Naive thymus-derived CD4-positive, alpha-beta T cell (primary cell): ENCODE results near the gene CNTN4. TPM values are rescaled to one million over a fixed set of nuclear protein-coding genes. Genes with fewer than 3 reads are reported as not detected.

Experiments used
- ATAC-seq: fragments of 150-1000 bp; cut with Tn5 transposase; 2 replicates; pipeline ENCODE4 v1.10.0; 2021; ENCODE audit warnings: mild to moderate bottlenecking, moderate library complexity
- CTCF ChIA-PET: fragments of 350-600 bp; sonication (Branson Sonifier 250); formaldehyde crosslinking; loops from one replicate; lab custom pipeline; 2021; ENCODE audit warnings: antibody characterized with exemption; lab: Charles Lee
- POLR2A ChIA-PET: fragments of 350-600 bp; sonication (Branson Sonifier 250); formaldehyde crosslinking; loops from one replicate; lab custom pipeline; 2021; ENCODE audit warnings: antibody characterized with exemption, inconsistent platforms; lab: Charles Lee
- DNase-seq, 9 donors: peaks; one replicate each; pipeline versions ENCODE4 v3.0.0 to v3.0.0-alpha.2; 2020 to 2022; ENCODE audit warnings: mixed read lengths in 1 of 9
- H3K27ac ChIP-seq: one replicate; pipeline ENCODE4 v1.7.0; 2013; ENCODE audit warnings: mild to moderate bottlenecking, low read depth, low read length, moderate library complexity
- H3K27me3 ChIP-seq, 2 donors: one replicate each; pipeline ENCODE4 v1.7.0; 2013; ENCODE audit warnings: low read length in 2 of 2, mild to moderate bottlenecking in 2 of 2, moderate library complexity in 2 of 2; ENCODE audit not compliant: control insufficient read depth in 2 of 2, insufficient read depth in 2 of 2
- H3K36me3 ChIP-seq, 3 experiments: 1 replicate in 2 of 3; 2 replicates in 1 of 3; pipeline ENCODE4 v1.7.0; 2013; ENCODE audit warnings: low read length in 3 of 3, mild to moderate bottlenecking in 3 of 3, moderate library complexity in 1 of 3; ENCODE audit not compliant: insufficient read depth in 3 of 3, control insufficient read depth in 2 of 3
- H3K4me1 ChIP-seq, 2 donors: one replicate each; pipeline ENCODE4 v1.7.0; 2013; ENCODE audit warnings: low read length in 2 of 2, mild to moderate bottlenecking in 2 of 2, moderate library complexity in 1 of 2; ENCODE audit not compliant: control insufficient read depth in 2 of 2, insufficient read depth in 2 of 2
- H3K4me3 ChIP-seq: 2 replicates; pipeline ENCODE4 v1.7.0; 2013; ENCODE audit warnings: mild to moderate bottlenecking, low read length
- H3K9me3 ChIP-seq, 3 experiments: 1 replicate in 2 of 3; 2 replicates in 1 of 3; pipeline ENCODE4 v1.7.0; 2013; ENCODE audit warnings: low read length in 3 of 3; ENCODE audit not compliant: control insufficient read depth in 2 of 3
- H3K27ac Mint-ChIP-seq, 9 donors: one replicate each; pipeline ENCODE4 v1.8.0; 2020 to 2022; ENCODE audit warnings: mixed read lengths in 9 of 9, mild to moderate bottlenecking in 8 of 9, moderate library complexity in 5 of 9, inconsistent platforms in 2 of 9
- H3K27me3 Mint-ChIP-seq, 5 donors: one replicate each; pipeline ENCODE4 v1.8.0; 2021 to 2022; ENCODE audit warnings: mixed read lengths in 5 of 5, mild to moderate bottlenecking in 1 of 5
- H3K36me3 Mint-ChIP-seq, 5 donors: one replicate each; pipeline ENCODE4 v1.8.0; 2020 to 2022; ENCODE audit warnings: mixed read lengths in 5 of 5, mild to moderate bottlenecking in 3 of 5, inconsistent platforms in 1 of 5
- H3K4me1 Mint-ChIP-seq, 7 donors: one replicate each; pipeline ENCODE4 v1.8.0; 2020 to 2022; ENCODE audit warnings: mixed read lengths in 7 of 7, mild to moderate bottlenecking in 3 of 7, inconsistent platforms in 1 of 7
- H3K4me3 Mint-ChIP-seq, 10 donors: one replicate each; pipeline ENCODE4 v1.8.0; 2020 to 2022; ENCODE audit warnings: mild to moderate bottlenecking in 10 of 10, mixed read lengths in 10 of 10, moderate library complexity in 6 of 10, inconsistent platforms in 2 of 10
- H3K9me3 Mint-ChIP-seq, 11 donors: one replicate each; pipeline ENCODE4 v1.8.0; 2020 to 2022; ENCODE audit warnings: mixed read lengths in 11 of 11, mild to moderate bottlenecking in 4 of 11, inconsistent platforms in 1 of 11, moderate library complexity in 1 of 11
- intact Hi-C, 2 donors: fragments of 100-400 bp; cut with micrococcal nuclease; formaldehyde crosslinking; loops; one replicate each; pipeline ENCODE4 v1.15.1; 2023
- polyA plus RNA-seq, 2 donors: library from polyadenylated mRNA; unstranded; fragments of 300-500 nt; fragmentation: Illumina TruSeq; gene quantifications; one replicate each; pipeline ENCODE4 v1.2.3, GENCODE V29; 2021
- total RNA-seq, 6 experiments: library from RNA in 5 of 6; stranded (reverse) in 5 of 6; gene quantifications; 1 replicate in 5 of 6; 2 replicates in 1 of 6; pipeline ENCODE4 v1.2.3 and lab custom pipeline; 2021 to 2026

The CNTN4 gene
- total and polyA plus RNA-seq, 7 experiments from 2014 or later: not detected

DNA sequence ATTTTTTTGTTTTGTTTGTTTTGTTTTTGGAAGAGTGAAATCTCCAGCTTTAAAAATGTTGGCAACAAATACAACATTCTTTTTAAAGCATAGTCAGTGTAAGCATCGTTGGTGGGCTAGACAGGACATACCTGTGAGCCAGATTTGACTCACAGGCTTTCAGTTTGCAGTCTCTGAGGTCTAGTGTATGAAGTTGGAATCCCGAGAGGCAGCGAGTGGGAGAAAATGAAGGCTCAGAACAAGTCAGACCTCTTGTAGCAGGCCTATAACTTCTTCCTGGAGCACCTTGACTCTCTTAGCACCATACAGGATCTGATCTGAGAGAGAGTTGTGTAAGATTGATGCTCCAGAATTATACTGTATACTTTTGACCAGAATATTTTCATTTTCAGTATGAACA is 60.2 kb downstream of the CNTN4 start:
- intact Hi-C loops: no loop called here
- Histone ChIP-seq H3K27ac (no peak overlapping the region), H3K27me3 (no peaks in the 10 kb centered on the region), H3K36me3 (no peaks in the 10 kb centered on the region), H3K4me3 (no peak overlapping the region), H3K9me3 (no peaks in the 10 kb centered on the region), H3K4me1 (no peaks in the 10 kb centered on the region)
- peaks cover 0 to 5% (median 1%) of the 10 kb centered on the region in 11 donors for H3K9me3 Mint-ChIP-seq
- no peak for ATAC-seq
- H3K4me3 Mint-ChIP-seq: no peak overlapping the region
- H3K27me3 Mint-ChIP-seq: peaks cover 0 to 5% (median 0%) of the 10 kb centered on the region in 5 donors
- POLR2A ChIA-PET: no interaction called here
- CTCF ChIA-PET: no interaction called here
- no peak for DNase-seq
- H3K4me1 Mint-ChIP-seq: peaks cover 0 to 1% (median 0%) of the 10 kb centered on the region in 7 donors
- H3K36me3 Mint-ChIP-seq: no peaks in the 10 kb centered on the region
- no peak overlapping the region for H3K27ac Mint-ChIP-seq

DNA sequence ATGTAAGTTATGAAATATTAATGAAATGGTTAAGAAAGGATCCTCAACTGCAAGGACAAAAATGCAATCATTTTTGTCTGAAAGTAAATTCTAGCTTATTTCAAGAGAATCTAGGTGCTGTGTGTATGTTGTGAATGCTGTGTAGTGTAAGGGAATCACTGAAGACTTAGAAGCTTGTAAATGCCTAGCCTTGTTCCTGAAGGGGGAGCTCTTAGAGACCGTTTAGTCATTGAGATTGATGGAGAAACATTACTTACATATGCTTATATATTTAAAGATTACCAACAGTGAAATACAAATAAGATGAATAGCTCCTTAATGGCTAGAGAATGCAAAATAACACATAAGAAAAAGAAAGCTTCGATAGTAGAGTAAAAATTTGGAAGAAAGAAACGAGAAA is 67.9 kb downstream of the CNTN4 start:
- ChIA-PET POLR2A (no interaction called here), CTCF (no interaction called here)
- Mint-ChIP-seq H3K4me3 (no peak overlapping the region), H3K27me3 (peaks cover 0 to 4% (median 0%) of the 10 kb centered on the region in 5 donors), H3K27ac (no peak overlapping the region), H3K9me3 (peaks cover 0 to 4% (median 0%) of the 10 kb centered on the region in 11 donors), H3K36me3 (no peaks in the 10 kb centered on the region), H3K4me1 (peaks cover 0 to 1% (median 0%) of the 10 kb centered on the region in 7 donors)
- Histone ChIP-seq H3K9me3 (no peaks in the 10 kb centered on the region), H3K4me3 (no peak overlapping the region), H3K27me3 (no peaks in the 10 kb centered on the region), H3K36me3 (no peaks in the 10 kb centered on the region), H3K4me1 (no peaks in the 10 kb centered on the region), H3K27ac (no peak overlapping the region)
- intact Hi-C loops: no loop called here
- no peak for DNase-seq
- ATAC-seq: no peak

DNA sequence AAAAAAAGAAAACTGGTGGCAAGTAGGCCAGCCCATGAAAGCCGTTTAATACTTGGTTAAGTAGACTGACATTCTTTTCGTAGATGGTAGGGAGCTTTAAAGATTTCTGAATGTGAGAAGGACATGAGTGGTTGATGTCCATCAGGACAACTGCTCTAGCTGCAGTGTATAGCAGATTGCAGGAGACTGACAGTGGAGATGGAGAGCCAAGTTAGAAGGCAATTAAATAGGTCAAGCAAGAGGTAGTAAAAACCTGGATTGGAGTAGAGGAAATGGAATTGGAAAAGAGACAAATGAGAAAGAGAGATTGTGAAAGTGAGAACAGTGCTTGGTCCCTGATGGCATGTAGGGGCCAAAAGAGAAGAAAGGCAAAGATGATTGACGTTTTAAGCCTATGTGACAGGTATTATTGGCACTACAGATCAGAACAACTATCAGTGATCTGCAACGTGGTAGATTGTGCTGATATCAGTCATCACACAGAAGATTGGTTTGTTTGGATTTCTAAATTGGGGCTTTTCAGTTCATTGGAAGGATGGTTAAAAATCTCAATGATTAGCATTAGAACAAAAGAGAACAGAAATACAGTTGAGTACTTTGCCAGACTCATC is 74.0 kb downstream of the CNTN4 start:
- Mint-ChIP-seq H3K9me3 (peaks cover 0 to 20% (median 5%) of the 10 kb centered on the region in 11 donors), H3K36me3 (no peaks in the 10 kb centered on the region), H3K27ac (no peak overlapping the region), H3K4me3 (no peak overlapping the region), H3K4me1 (peaks cover 0 to 1% (median 0%) of the 10 kb centered on the region in 7 donors), H3K27me3 (no peaks in the 10 kb centered on the region)
- Histone ChIP-seq H3K36me3 (no peaks in the 10 kb centered on the region), H3K4me1 (no peaks in the 10 kb centered on the region), H3K9me3 (peaks cover 0 to 5% (median 0%) of the 10 kb centered on the region in 3 experiments), H3K27me3 (no peaks in the 10 kb centered on the region), H3K27ac (no peak overlapping the region), H3K4me3 (no peak overlapping the region)
- ATAC-seq: no peak
- no peak for DNase-seq
- intact Hi-C loops: no loop called here
- ChIA-PET CTCF (interaction anchor here (0.6 kb wide), 1 partner anchor 1840 kb away, joined by 3 read pairs; no protein-coding TSS in a partner anchor), POLR2A (no interaction called here)

- POLR2A ChIA-PET: no interaction called here
- H3K4me1 Mint-ChIP-seq: no peaks in the 10 kb centered on the region
- Histone ChIP-seq H3K27me3 (no peaks in the 10 kb centered on the region), H3K4me3 (no peak overlapping the region), H3K27ac (no peak overlapping the region), H3K9me3 (no peaks in the 10 kb centered on the region), H3K4me1 (no peaks in the 10 kb centered on the region), H3K36me3 (no peaks in the 10 kb centered on the region)
- H3K27me3 Mint-ChIP-seq: no peaks in the 10 kb centered on the region
- H3K4me3 Mint-ChIP-seq: no peak overlapping the region
- H3K9me3 Mint-ChIP-seq: peaks cover 0 to 5% (median 0%) of the 10 kb centered on the region in 11 donors
- intact Hi-C loops: no loop called here
- H3K27ac Mint-ChIP-seq: no peak overlapping the region
- ATAC-seq (no peak), DNase-seq (no peak)
- no peaks in the 10 kb centered on the region for H3K36me3 Mint-ChIP-seq
- CTCF ChIA-PET: no interaction called here
Observed at GRCh38 chr3:2180634-2181033, 82.0 kb downstream of the CNTN4 start.

DNA sequence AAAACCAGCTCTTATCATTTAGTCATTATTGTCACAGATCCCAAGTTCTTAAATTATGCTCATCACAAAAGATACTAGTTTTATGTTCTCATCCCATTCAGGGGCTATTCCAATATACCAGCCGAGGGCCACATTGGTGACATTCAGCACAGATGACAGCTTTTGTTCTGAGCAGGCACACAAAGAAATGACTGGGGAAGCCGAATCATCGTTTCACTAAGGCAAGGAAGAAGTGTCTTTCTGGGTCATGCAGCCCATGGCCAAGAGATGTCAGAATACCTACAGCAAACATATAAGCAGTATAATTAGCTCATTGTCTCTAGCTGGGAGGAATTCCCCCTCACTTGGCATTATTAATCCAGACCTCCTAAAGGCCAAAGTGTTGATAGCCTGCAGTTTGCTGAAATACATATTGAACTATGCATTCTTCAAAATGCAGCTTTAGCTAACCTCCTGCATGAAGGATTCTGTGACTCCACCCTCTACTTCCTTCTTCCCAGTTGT is 100.2 kb downstream of the CNTN4 start:
- CTCF ChIA-PET: no interaction called here
- H3K27me3 Mint-ChIP-seq: no peaks in the 10 kb centered on the region
- peaks cover 0 to 4% (median 0%) of the 10 kb centered on the region in 11 donors for H3K9me3 Mint-ChIP-seq
- H3K27ac Mint-ChIP-seq: no peak overlapping the region
- Histone ChIP-seq H3K9me3 (no peaks in the 10 kb centered on the region), H3K36me3 (no peaks in the 10 kb centered on the region), H3K27me3 (no peaks in the 10 kb centered on the region), H3K27ac (no peak overlapping the region), H3K4me1 (no peaks in the 10 kb centered on the region), H3K4me3 (no peak overlapping the region)
- ATAC-seq: no peak
- intact Hi-C loops: no loop called here
- no peaks in the 10 kb centered on the region for H3K36me3 Mint-ChIP-seq
- H3K4me1 Mint-ChIP-seq: no peaks in the 10 kb centered on the region
- no peak overlapping the region for H3K4me3 Mint-ChIP-seq
- DNase-seq: no peak
- POLR2A ChIA-PET: no interaction called here

- no peak for DNase-seq
- Mint-ChIP-seq H3K4me1 (no peaks in the 10 kb centered on the region), H3K27me3 (no peaks in the 10 kb centered on the region), H3K9me3 (peaks cover 0 to 6% (median 0%) of the 10 kb centered on the region in 11 donors), H3K27ac (no peak overlapping the region), H3K36me3 (no peaks in the 10 kb centered on the region), H3K4me3 (no peak overlapping the region)
- Histone ChIP-seq H3K27me3 (no peaks in the 10 kb centered on the region), H3K9me3 (no peaks in the 10 kb centered on the region), H3K4me1 (no peaks in the 10 kb centered on the region), H3K4me3 (no peak overlapping the region), H3K27ac (no peak overlapping the region), H3K36me3 (no peaks in the 10 kb centered on the region)
- no peak for ATAC-seq
- intact Hi-C loops: no loop called here
- ChIA-PET POLR2A (no interaction called here), CTCF (no interaction called here)
Observed at GRCh38 chr3:2204054-2204453, 105.4 kb downstream of the CNTN4 start.

- H3K36me3 ChIP-seq: no peaks in the 10 kb centered on the region
- POLR2A ChIA-PET: no interaction called here
- intact Hi-C loops: no loop called here
- DNase-seq (no peak), ATAC-seq (no peak)
- H3K9me3 ChIP-seq: no peaks in the 10 kb centered on the region
- H3K27me3 Mint-ChIP-seq: no peaks in the 10 kb centered on the region
- no peak overlapping the region for H3K27ac ChIP-seq
- no peaks in the 10 kb centered on the region for H3K4me1 Mint-ChIP-seq
- H3K4me1 ChIP-seq: no peaks in the 10 kb centered on the region
- no peaks in the 10 kb centered on the region for H3K27me3 ChIP-seq
- H3K4me3 ChIP-seq: no peak overlapping the region
- H3K4me3 Mint-ChIP-seq: no peak overlapping the region
- peaks cover 0 to 6% (median 0%) of the 10 kb centered on the region in 11 donors for H3K9me3 Mint-ChIP-seq
- H3K27ac Mint-ChIP-seq: no peak overlapping the region
- no peaks in the 10 kb centered on the region for H3K36me3 Mint-ChIP-seq
- CTCF ChIA-PET: no interaction called here
Observed at GRCh38 chr3:2205692-2206091, 107.0 kb downstream of the CNTN4 start.
